Neural progenitor cell (in vitro differentiated cells): ENCODE measurements around the gene ADGRF5. TPM values are rescaled to one million over a fixed set of nuclear protein-coding genes. Genes with fewer than 3 reads are reported as not detected.
A peak's percentile ranks its signal among the peaks of the same experiment; 100 is the strongest.

Experiments used
- DNase-seq: peaks from one replicate; pipeline ENCODE4 v3.0.0-alpha.2; 2016; ENCODE audit warnings: low spot score
- H2AFZ ChIP-seq: fragments of 200-600 bp; sonication (generic); replicated peaks from 2 replicates; pipeline ENCODE4 v1.6.1; 2016; ENCODE audit warnings: antibody characterized with exemption
- H3F3A ChIP-seq: fragments of 200-600 bp; sonication (generic); 2 replicates; pipeline ENCODE4 v1.6.1; 2016; ENCODE audit warnings: antibody characterized with exemption, low read depth
- H3K27ac ChIP-seq: fragments of 200-600 bp; sonication (generic); 2 replicates; pipeline ENCODE4 v1.5.1; 2016; ENCODE audit warnings: mild to moderate bottlenecking
- H3K27me3 ChIP-seq: fragments of 200-600 bp; sonication (generic); 2 replicates; pipeline ENCODE4 v1.6.1; 2016; ENCODE audit warnings: mild to moderate bottlenecking, moderate library complexity
- H3K36me3 ChIP-seq: fragments of 200-600 bp; sonication (generic); 2 replicates; pipeline ENCODE4 v1.5.1; 2016
- H3K4me1 ChIP-seq: fragments of 200-600 bp; sonication (generic); 2 replicates; pipeline ENCODE4 v1.6.1; 2016; ENCODE audit warnings: mixed run types
- H3K4me2 ChIP-seq: fragments of 200-600 bp; sonication (generic); 2 replicates; pipeline ENCODE4 v1.6.1; 2016
- H3K4me3 ChIP-seq: fragments of 200-600 bp; sonication (generic); 2 replicates; pipeline ENCODE4 v1.5.1; 2016
- H3K79me2 ChIP-seq: fragments of 200-600 bp; sonication (generic); 2 replicates; pipeline ENCODE4 v1.6.1; 2016; ENCODE audit warnings: low read depth
- H3K9ac ChIP-seq: fragments of 200-600 bp; sonication (generic); 2 replicates; pipeline ENCODE4 v1.6.1; 2016
- H3K9me3 ChIP-seq: fragments of 200-600 bp; sonication (generic); 2 replicates; pipeline ENCODE4 v1.5.1; 2016; ENCODE audit warnings: low read depth
- H4K20me1 ChIP-seq: fragments of 200-600 bp; sonication (generic); 2 replicates; pipeline ENCODE4 v1.6.1; 2016; ENCODE audit warnings: low read depth
- H3K27ac Mint-ChIP-seq: 3 replicates; pipeline ENCODE4 v1.8.0; 2021; ENCODE audit warnings: mixed read lengths
- H3K27me3 Mint-ChIP-seq: 2 replicates; pipeline ENCODE4 v1.8.0; 2022; ENCODE audit warnings: low read depth, mild to moderate bottlenecking, inconsistent platforms, moderate library complexity, mixed read lengths; ENCODE audit not compliant: insufficient read depth
- H3K36me3 Mint-ChIP-seq: 3 replicates; pipeline ENCODE4 v1.8.0; 2021; ENCODE audit warnings: mixed read lengths
- H3K4me1 Mint-ChIP-seq: 3 replicates; pipeline ENCODE4 v1.8.0; 2021; ENCODE audit warnings: mixed read lengths
- H3K4me3 Mint-ChIP-seq: 3 replicates; pipeline ENCODE4 v1.8.0; 2021; ENCODE audit warnings: mild to moderate bottlenecking, moderate library complexity, mixed read lengths
- H3K9me3 Mint-ChIP-seq: 3 replicates; pipeline ENCODE4 v1.8.0; 2020; ENCODE audit warnings: mixed read lengths
- CTCF ChIP-seq: fragments of 200-600 bp; sonication (generic); IDR thresholded peaks from 2 replicates; pipeline ENCODE4 v1.5.1; 2017; ENCODE audit warnings: antibody characterized with exemption, mild to moderate bottlenecking
- EZH2 ChIP-seq: fragments of 200-600 bp; sonication (generic); IDR thresholded peaks from 2 replicates; pipeline ENCODE4 v1.6.1; 2017; ENCODE audit warnings: antibody characterized with exemption, mild to moderate bottlenecking, moderate library complexity
- EZH2phosphoT487 ChIP-seq: fragments of 200-600 bp; sonication (generic); IDR thresholded peaks from 2 replicates; pipeline ENCODE4 v1.6.1; 2017; ENCODE audit warnings: antibody characterized with exemption
- total RNA-seq: library from RNA; depleted of rRNA; stranded (reverse); fragments of >200 nt; gene quantifications from 2 replicates; pipeline ENCODE4 v1.2.3, GENCODE V29; 2015; ENCODE audit warnings: low replicate concordance

The ADGRF5 gene
- total RNA-seq, 1 donor from 2014 or later = not detected

DNA sequence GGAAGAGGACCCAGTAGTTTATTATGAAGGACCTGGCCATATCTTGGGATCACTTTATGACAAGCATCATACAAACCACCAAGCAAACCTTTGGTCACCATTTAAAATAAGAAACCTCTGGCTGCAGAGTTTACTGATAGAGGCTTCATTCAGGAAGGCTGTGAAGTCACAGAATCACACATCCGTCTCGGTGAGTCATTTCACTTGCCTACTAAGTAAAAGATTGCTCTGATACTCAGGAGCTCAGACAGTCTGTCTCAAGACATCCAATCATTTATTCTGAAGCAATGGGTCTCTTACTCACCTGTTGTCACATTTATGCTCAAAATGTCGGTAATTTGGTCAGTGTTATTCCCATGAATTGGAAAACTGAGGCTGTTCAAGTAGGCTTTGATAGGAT is 33.7 kb downstream of the ADGRF5 start:
- H3K36me3 Mint-ChIP-seq = no peaks in the 10 kb centered on the region
- Histone ChIP-seq H3K9me3 (no peaks in the 10 kb centered on the region), H3K4me2 (no peak overlapping the region), H3K4me1 (no peaks in the 10 kb centered on the region), H3K9ac (no peak overlapping the region), H3K27me3 (no peaks in the 10 kb centered on the region), H2AFZ (no peak overlapping the region), H3K27ac (no peak overlapping the region), H3K79me2 (no peaks in the 10 kb centered on the region), H3K36me3 (no peaks in the 10 kb centered on the region), H3F3A (no peaks in the 10 kb centered on the region), H3K4me3 (no peak overlapping the region), H4K20me1 (no peaks in the 10 kb centered on the region)
- no peaks in the 10 kb centered on the region for H3K4me1 Mint-ChIP-seq
- H3K4me3 Mint-ChIP-seq = no peak overlapping the region
- H3K27ac Mint-ChIP-seq = no peak overlapping the region
- TF ChIP-seq EZH2 = no peak
- TF ChIP-seq CTCF = no peak
- TF ChIP-seq EZH2phosphoT487 = no peak
- DNase-seq = no peak
- H3K9me3 Mint-ChIP-seq = no peaks in the 10 kb centered on the region
- no peaks in the 10 kb centered on the region for H3K27me3 Mint-ChIP-seq

DNA sequence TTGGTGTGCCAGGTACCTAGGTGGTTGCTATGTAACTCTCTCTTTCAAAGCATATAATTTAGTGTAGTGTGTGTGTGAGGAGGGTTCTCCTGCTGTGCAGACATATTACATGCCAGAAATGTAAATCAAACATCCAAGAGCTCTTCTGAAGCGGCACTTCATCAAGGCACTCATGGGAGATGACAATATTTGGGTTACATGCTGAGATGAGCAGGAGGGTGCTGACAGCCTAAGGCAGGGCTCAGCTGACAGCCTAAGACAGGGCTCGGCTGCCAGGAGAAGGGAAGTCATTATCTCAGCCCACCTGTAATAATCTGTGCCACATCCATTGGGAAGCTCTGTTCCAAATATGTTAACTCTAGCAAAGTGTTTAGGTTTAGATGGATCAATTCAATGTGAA is 39.1 kb downstream of the ADGRF5 start:
- no peak overlapping the region for H3K27ac Mint-ChIP-seq

GRCh38 chr6:46879003-46879402 is 42.7 kb downstream of the ADGRF5 start:
- Histone ChIP-seq H3K4me1 (no peaks in the 10 kb centered on the region), H3K4me3 (no peak overlapping the region), H3K4me2 (no peak overlapping the region), H2AFZ (no peak overlapping the region), H3K79me2 (no peaks in the 10 kb centered on the region), H3K36me3 (no peaks in the 10 kb centered on the region), H3F3A (no peaks in the 10 kb centered on the region), H3K9ac (no peak overlapping the region), H4K20me1 (no peaks in the 10 kb centered on the region), H3K9me3 (no peaks in the 10 kb centered on the region), H3K27me3 (no peaks in the 10 kb centered on the region), H3K27ac (no peak overlapping the region)
- no peaks in the 10 kb centered on the region for H3K27me3 Mint-ChIP-seq
- no peak for TF ChIP-seq EZH2
- TF ChIP-seq CTCF = no peak
- DNase-seq = no peak
- no peaks in the 10 kb centered on the region for H3K4me1 Mint-ChIP-seq
- H3K4me3 Mint-ChIP-seq = no peak overlapping the region
- H3K27ac Mint-ChIP-seq = no peak overlapping the region
- no peaks in the 10 kb centered on the region for H3K36me3 Mint-ChIP-seq
- H3K9me3 Mint-ChIP-seq = no peaks in the 10 kb centered on the region

More for the DNA sequence above, 39.1 kb downstream of the ADGRF5 start:
- H3K36me3 Mint-ChIP-seq = no peaks in the 10 kb centered on the region
- no peaks in the 10 kb centered on the region for H3K4me1 Mint-ChIP-seq
- no peak for DNase-seq
- Histone ChIP-seq H3K27ac (no peak overlapping the region), H4K20me1 (no peaks in the 10 kb centered on the region), H3K79me2 (no peaks in the 10 kb centered on the region), H3K4me2 (no peak overlapping the region), H3K9ac (no peak overlapping the region), H3K9me3 (no peaks in the 10 kb centered on the region), H2AFZ (no peak overlapping the region), H3K27me3 (no peaks in the 10 kb centered on the region), H3F3A (no peaks in the 10 kb centered on the region), H3K4me3 (no peak overlapping the region), H3K36me3 (no peaks in the 10 kb centered on the region), H3K4me1 (no peaks in the 10 kb centered on the region)
- H3K27me3 Mint-ChIP-seq = no peaks in the 10 kb centered on the region
- no peak overlapping the region for H3K4me3 Mint-ChIP-seq
- TF ChIP-seq EZH2 (no peak), EZH2phosphoT487 (no peak), CTCF (no peak)
- H3K9me3 Mint-ChIP-seq = no peaks in the 10 kb centered on the region

GRCh38 chr6:46876126-46876525 is 45.6 kb downstream of the ADGRF5 start:
- H2AFZ ChIP-seq = peak overlapping the region; percentile 23
- DNase-seq = peak; percentile 52
- H3K4me3 ChIP-seq = no peak overlapping the region
- no peaks in the 10 kb centered on the region for H3K27me3 Mint-ChIP-seq
- H3K27me3 ChIP-seq = no peaks in the 10 kb centered on the region
- no peak overlapping the region for H3K27ac ChIP-seq
- H3K9me3 ChIP-seq = no peaks in the 10 kb centered on the region
- no peak overlapping the region for H3K27ac Mint-ChIP-seq
- no peak overlapping the region for H3K4me3 Mint-ChIP-seq
- no peaks in the 10 kb centered on the region for H4K20me1 ChIP-seq
- no peaks in the 10 kb centered on the region for H3K36me3 Mint-ChIP-seq
- no peaks in the 10 kb centered on the region for H3K79me2 ChIP-seq
- H3K9ac ChIP-seq = no peak overlapping the region
- no peaks in the 10 kb centered on the region for H3K4me1 ChIP-seq
- no peaks in the 10 kb centered on the region for H3F3A ChIP-seq
- H3K9me3 Mint-ChIP-seq = no peaks in the 10 kb centered on the region
- no peaks in the 10 kb centered on the region for H3K4me1 Mint-ChIP-seq
- H3K4me2 ChIP-seq = no peak overlapping the region
- H3K36me3 ChIP-seq = no peaks in the 10 kb centered on the region
- TF ChIP-seq CTCF (no peak), EZH2phosphoT487 (no peak), EZH2 (no peak)
